Gastrocnemius medialis (tissue), 4 donors: Measurements from ENCODE around the gene TFAP2D.

Experiments
- POLR2A ChIP-seq, 2 donors: fragments of 450-650 bp; IDR thresholded peaks; one replicate each; pipeline ENCODE4 v1.6.1; 2017; ENCODE audit warnings: antibody characterized with exemption in 2 of 2, mild to moderate bottlenecking in 2 of 2, moderate library complexity in 2 of 2
- TF ChIP-seq, protein P1 (sequence below), 5 experiments: fragments of 450-650 bp in 3 of 5; fragments of 200-600 bp in 2 of 5; sonication (generic) in 2 of 5; IDR thresholded peaks in 4 of 5; conservative IDR thresholded peaks in 1 of 5; 1 replicate in 4 of 5; 2 replicates in 1 of 5; pipeline ENCODE4 v1.5.1; 2016 to 2019; ENCODE audit warnings: antibody characterized with exemption in 5 of 5, mild to moderate bottlenecking in 3 of 5, moderate library complexity in 3 of 5

DNA sequence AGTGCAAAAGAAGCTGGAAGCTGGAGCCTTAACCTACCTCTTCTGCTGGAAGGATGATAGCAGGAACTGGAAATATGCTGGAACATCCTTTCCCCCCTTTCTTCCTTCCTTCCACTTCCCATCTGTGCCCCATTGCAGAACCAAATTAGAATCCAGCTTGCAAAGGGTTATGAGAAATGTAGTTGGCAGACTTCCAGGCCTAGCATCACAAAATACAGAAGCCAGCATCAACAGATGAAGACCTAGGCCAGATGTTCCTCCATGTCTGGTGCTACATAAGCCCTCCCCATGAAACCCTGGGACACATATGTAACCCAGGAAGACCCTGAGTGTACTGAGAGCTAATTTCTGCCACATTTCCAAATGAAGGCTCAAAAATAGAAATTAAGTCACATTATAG, 65.4 kb downstream of the TFAP2D start:
- TF ChIP-seq, protein P1, sequence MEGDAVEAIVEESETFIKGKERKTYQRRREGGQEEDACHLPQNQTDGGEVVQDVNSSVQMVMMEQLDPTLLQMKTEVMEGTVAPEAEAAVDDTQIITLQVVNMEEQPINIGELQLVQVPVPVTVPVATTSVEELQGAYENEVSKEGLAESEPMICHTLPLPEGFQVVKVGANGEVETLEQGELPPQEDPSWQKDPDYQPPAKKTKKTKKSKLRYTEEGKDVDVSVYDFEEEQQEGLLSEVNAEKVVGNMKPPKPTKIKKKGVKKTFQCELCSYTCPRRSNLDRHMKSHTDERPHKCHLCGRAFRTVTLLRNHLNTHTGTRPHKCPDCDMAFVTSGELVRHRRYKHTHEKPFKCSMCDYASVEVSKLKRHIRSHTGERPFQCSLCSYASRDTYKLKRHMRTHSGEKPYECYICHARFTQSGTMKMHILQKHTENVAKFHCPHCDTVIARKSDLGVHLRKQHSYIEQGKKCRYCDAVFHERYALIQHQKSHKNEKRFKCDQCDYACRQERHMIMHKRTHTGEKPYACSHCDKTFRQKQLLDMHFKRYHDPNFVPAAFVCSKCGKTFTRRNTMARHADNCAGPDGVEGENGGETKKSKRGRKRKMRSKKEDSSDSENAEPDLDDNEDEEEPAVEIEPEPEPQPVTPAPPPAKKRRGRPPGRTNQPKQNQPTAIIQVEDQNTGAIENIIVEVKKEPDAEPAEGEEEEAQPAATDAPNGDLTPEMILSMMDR (IDR thresholded peaks at IDR 0.05 in 4 of 5, conservative IDR thresholded peaks at IDR 0.05 in 1 of 5) = no peak
- no peak for TF ChIP-seq POLR2A (IDR thresholded peaks at IDR 0.05)
